Activated CD8-positive, alpha-beta memory T cell treated with anti-CD3 and anti-CD28 coated beads for 36 hours (primary cell): ENCODE data around the gene NR3C1. TPM values are rescaled to one million over a fixed set of nuclear protein-coding genes. Genes with fewer than 3 reads are reported as not detected.

Source experiments
- CTCF ChIA-PET: fragments of 350-600 bp; sonication (Branson Sonifier 250); formaldehyde crosslinking; loops from one replicate; lab custom pipeline; 2021; ENCODE audit warnings: antibody characterized with exemption; lab: Charles Lee
- POLR2A ChIA-PET: fragments of 350-600 bp; sonication (Branson Sonifier 250); formaldehyde crosslinking; loops from one replicate; lab custom pipeline; 2021; ENCODE audit warnings: antibody characterized with exemption; lab: Charles Lee
- total RNA-seq, 2 experiments: library from RNA; stranded (reverse); gene quantifications; one replicate each; pipeline ENCODE4 v1.2.3, GENCODE V29; 2021

The NR3C1 gene
- total RNA-seq, 2 experiments from 2014 or later, result 49.5 to 56.6 TPM

- POLR2A ChIA-PET, result interaction anchor here (0.8 to 2.7 kb wide), 8 partner anchors 26 to 393 kb away, joined by 3 to 18 read pairs (median 8); no protein-coding TSS in a partner anchor
Measured at GRCh38 chr5:143402553-143403333, 743 bp downstream of the NR3C1 start.

GRCh38 chr5:143402017-143402552 is 1.4 kb downstream of the NR3C1 start:
- POLR2A ChIA-PET, result interaction anchor here (0.6 kb wide), 1 partner anchor 367 kb away, joined by 7 read pairs; no protein-coding TSS in a partner anchor

More at GRCh38 chr5:143402553-143403333, 743 bp downstream of the NR3C1 start:
- CTCF ChIA-PET, result interaction anchor here (0.7 to 2.7 kb wide), 4 partner anchors 44 to 401 kb away, joined by 3 to 19 read pairs (median 6); no protein-coding TSS in a partner anchor

GRCh38 chr5:143401227-143402016 is 2.1 kb downstream of the NR3C1 start:
- CTCF ChIA-PET, result interaction anchor here (1.6 kb wide), 1 partner anchor 181 kb away, joined by 5 read pairs; no protein-coding TSS in a partner anchor
- POLR2A ChIA-PET, result interaction anchor here (0.6 kb wide), 1 partner anchor 366 kb away, joined by 7 read pairs; no protein-coding TSS in a partner anchor

More at GRCh38 chr5:143402017-143402552, 1.4 kb downstream of the NR3C1 start:
- CTCF ChIA-PET, result interaction anchor here (1.6 kb wide), 1 partner anchor 181 kb away, joined by 5 read pairs; no protein-coding TSS in a partner anchor

GRCh38 chr5:143400541-143401226 is 2.8 kb downstream of the NR3C1 start:
- CTCF ChIA-PET, result interaction anchor here (1.0 to 1.6 kb wide), 2 partner anchors 10 to 180 kb away, joined by 3 to 5 read pairs; no protein-coding TSS in a partner anchor

GRCh38 chr5:143399616-143400540 is 3.6 kb downstream of the NR3C1 start:
- ChIA-PET CTCF (interaction anchor here (1.0 kb wide), 1 partner anchor 9 kb away, joined by 3 read pairs; no protein-coding TSS in a partner anchor), POLR2A (no interaction called here)

More at GRCh38 chr5:143400541-143401226, 2.8 kb downstream of the NR3C1 start:
- POLR2A ChIA-PET, result no interaction called here

- POLR2A ChIA-PET, result interaction anchor here (0.7 kb wide), 1 partner anchor 10 kb away, joined by 9 read pairs; no protein-coding TSS in a partner anchor
- CTCF ChIA-PET, result interaction anchor here (0.6 to 0.7 kb wide), 2 partner anchors 269 to 306 kb away, joined by 4 to 5 read pairs; no protein-coding TSS in a partner anchor
Measured at GRCh38 chr5:143398451-143399237, 4.8 kb downstream of the NR3C1 start.

- ChIA-PET POLR2A (interaction anchor here (0.7 kb wide), 1 partner anchor 9 kb away, joined by 9 read pairs; no protein-coding TSS in a partner anchor), CTCF (interaction anchor here (0.7 kb wide), 1 partner anchor 268 kb away, joined by 4 read pairs; no protein-coding TSS in a partner anchor)
Measured at GRCh38 chr5:143398053-143398355, 5.5 kb downstream of the NR3C1 start.

GRCh38 chr5:143397302-143398052 is 6.0 kb downstream of the NR3C1 start:
- CTCF ChIA-PET, result no interaction called here

GRCh38 chr5:143396353-143396940 is 7.0 kb downstream of the NR3C1 start:
- POLR2A ChIA-PET, result no interaction called here
- CTCF ChIA-PET, result no interaction called here

More at GRCh38 chr5:143397302-143398052, 6.0 kb downstream of the NR3C1 start:
- POLR2A ChIA-PET, result no interaction called here

GRCh38 chr5:143395638-143396352 is 7.7 kb downstream of the NR3C1 start:
- ChIA-PET POLR2A (no interaction called here), CTCF (no interaction called here)

- ChIA-PET POLR2A (no interaction called here), CTCF (no interaction called here)
Measured at GRCh38 chr5:143393524-143393923, 10.0 kb downstream of the NR3C1 start.

GRCh38 chr5:143390941-143391340 is 12.5 kb downstream of the NR3C1 start:
- CTCF ChIA-PET, result interaction anchor here (1.1 to 1.2 kb wide), 2 partner anchors 9 to 327 kb away, joined by 3 read pairs; no protein-coding TSS in a partner anchor
- POLR2A ChIA-PET, result no interaction called here

- CTCF ChIA-PET, result interaction anchor here (1.2 kb wide), 1 partner anchor 10 kb away, joined by 3 read pairs; no protein-coding TSS in a partner anchor
Measured at GRCh38 chr5:143390258-143390657, 13.2 kb downstream of the NR3C1 start.

GRCh38 chr5:143386725-143387124 is 16.8 kb downstream of the NR3C1 start:
- POLR2A ChIA-PET, result no interaction called here
- CTCF ChIA-PET, result no interaction called here

More at GRCh38 chr5:143390258-143390657, 13.2 kb downstream of the NR3C1 start:
- POLR2A ChIA-PET, result no interaction called here
